ENCODE data around the gene ZNF516.

ZNF516 gene

DNA sequence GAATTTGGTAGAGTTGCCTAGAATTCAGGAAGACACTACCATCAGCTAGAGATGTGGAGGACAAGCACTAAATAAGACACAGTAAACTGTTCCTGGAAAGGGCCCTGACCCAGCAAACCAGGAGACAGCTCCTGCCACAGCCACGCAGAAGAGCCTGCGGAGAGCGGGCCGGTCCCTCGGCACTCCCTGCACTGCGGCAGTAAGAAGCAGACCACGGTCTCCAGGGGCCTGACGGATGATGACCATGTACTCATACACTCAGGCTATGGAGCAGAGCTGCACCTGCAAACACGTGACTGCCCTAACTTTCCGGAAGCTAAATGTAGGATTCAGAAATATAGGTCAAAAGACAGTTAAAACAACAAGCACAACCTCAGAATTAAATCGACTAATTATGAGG is 72.9 kb downstream of the ZNF516 start:
- no peak for DNase-seq (ENCODE audit: low read depth in 2 of 2)

GRCh38 chr18:76421685-76422078 is 73.4 kb downstream of the ZNF516 start:
- DNase-seq (ENCODE audit: low read depth in 2 of 2), result no peak

DNA sequence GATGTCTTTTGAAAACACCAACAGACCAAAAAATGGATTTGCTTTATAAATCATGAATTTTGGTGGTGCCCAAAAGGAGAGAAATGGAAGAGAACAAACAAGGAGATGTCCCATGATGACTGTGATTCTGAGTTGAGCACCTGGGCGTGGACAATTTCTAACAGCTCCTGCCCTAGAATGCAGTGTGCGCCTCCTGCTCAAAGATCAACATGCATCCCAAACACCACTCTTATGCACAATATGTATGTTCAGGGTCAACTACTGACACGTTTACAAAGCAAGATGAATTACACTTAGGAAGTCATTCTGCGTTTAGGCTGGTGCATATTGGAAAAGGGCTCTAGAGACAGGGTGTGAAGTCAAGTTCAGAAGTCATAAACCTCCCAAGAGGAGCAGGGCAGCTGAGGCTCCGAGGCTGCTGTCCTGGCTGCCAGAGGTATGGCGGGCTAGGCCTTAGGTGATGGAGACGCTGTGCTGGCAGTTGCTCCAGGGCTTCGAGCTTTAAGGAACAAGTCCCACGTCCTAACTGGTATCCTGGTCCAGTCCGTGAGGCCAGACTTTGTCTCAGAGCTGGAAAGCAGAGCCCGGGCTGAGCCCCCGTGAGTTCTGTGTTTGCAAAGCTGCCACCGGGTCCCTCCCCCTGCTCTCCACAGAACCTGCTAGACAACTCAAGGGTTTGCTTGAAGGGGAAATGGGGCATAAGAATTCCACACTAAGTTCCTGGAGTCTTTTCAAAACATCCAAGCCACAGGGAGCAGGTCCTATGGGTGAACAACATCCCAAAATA is 74.0 kb downstream of the ZNF516 start:
- no peak for DNase-seq (ENCODE audit: low read depth in 2 of 2)

DNA sequence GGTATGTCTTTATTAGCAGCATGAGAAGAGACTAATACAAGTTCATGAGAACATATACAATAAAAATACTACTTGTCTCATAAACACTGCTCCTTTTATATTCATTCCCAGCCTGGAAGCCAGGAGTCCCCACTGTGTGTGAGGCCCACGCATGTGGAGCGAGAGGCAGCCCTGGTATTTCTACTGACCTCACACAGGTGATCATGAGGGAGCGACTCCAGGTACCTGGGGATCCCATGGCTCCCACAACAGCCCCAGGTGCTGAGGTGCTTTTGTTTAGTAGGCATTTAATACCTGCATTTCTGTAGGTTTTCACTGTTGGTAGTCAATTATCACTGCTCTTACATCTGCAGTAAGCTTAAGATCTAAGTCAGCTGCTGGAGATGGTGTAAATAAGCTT is 75.2 kb downstream of the ZNF516 start:
- no peak for DNase-seq (ENCODE audit: low read depth in 2 of 2)

- DNase-seq (ENCODE audit: low read depth in 2 of 2), result peak; percentile 24
Observed at GRCh38 chr18:76416911-76417310, 78.1 kb downstream of the ZNF516 start.

GRCh38 chr18:76414936-76415621 is 80.0 kb downstream of the ZNF516 start:
- DNase-seq (ENCODE audit: low read depth in 2 of 2), result no peak

DNA sequence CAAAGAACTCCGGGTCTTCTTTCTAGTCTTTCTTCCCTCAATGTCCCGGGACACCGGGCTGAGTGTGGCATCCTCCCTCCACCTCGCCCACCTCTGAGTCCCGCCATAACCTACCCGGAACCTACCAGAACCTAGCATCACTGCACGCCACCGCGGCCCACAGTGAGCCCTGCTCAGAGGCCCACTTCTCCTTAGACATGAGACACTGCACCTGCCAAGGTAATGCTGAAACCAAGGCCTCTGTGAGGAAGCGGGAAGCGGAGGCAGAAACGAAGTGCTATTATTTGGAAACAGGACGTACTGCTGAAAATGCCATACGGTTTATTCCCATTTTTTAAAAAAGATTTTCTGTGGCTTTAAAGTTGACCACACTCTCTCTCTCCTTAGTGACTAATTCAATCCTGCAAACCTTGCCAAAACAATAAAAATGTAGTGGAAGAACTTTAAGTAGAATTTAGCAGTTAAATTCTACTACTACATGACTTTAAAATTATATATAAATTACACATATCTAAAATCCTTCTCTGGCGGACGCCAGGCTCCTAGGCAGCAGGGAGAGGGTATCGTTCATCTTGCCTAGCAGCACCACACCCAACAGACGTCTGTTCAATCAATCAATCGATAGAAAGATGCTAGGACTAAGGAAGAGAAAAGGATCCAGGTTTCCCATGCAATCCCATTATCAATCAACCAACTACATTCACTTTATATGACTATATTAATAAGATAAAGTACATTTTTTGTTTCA is 82.0 kb downstream of the ZNF516 start:
- no peak for DNase-seq (ENCODE audit: low read depth in 2 of 2)

DNA sequence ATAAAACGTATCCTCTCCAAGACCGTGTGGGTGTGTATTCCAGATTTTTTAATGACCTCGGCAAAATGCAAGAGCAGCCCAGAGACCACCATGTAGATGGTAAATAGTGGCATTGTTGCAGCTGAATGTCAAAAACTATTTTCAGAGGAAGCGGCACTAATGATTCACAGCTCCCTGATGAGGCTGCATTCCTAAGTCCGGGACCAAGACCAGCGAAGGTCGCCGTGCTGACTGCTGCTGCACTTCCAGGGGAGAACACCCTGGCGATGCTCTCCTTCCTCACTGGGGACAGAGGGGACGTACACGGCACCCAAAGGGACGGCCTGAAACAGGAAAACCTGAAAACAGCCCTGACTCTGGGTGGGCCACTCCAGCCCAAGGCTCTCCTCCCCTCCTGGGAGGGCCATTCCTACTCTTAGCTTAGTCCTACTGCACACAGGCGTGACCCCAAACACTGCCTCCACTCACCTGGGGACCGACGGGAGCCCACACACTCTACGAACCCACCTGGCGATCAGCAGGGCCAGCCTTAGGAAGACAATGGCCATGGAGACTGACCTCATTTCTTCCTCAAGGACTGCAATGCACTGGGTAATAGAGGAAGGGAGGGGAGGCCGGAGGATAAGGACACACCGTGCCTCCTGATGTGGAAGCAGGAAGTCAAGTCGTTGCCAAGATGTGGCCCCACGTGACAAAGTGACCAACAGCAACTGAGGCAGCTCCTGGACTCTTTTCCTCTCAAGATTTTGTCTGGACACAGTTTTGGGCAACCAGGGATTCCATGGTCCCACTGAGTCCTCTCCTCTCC is 82.8 kb downstream of the ZNF516 start:
- DNase-seq (ENCODE audit: low read depth in 2 of 2), result no peak

DNA sequence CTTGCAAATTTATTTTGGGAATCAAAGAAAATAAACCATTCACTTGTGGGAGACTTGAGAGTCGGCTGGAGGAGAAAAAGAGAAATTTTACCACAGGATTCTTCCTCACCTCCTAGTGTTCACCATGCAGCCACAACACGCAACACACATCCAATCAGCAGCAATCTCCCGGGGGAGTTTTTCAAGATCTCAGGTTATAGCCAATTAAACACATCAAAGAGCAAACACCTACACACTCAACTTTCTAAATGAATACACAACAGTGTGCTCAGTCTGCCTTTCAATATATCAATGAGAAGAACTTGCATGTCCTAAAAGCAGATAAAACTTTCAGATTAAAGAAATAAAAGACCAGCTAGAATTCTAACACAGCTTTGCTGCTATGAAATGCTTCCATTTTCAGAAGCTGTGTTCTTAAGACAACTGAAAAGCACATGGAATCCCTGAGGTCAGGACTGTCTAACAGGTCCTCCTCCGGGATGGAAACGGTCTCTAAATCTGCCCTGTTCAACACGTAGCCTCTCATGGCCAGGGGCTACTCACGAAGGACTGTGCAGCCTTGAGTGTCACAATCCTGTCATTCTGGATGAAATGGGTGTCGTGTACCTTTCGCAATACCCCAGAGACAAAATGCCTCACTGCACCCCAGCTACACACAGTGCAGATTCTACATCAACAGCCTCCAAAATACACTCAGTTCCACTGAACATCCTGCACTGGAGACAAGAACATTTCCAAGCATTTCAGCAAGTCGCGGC is 84.2 kb downstream of the ZNF516 start:
- DNase-seq (ENCODE audit: low read depth in 2 of 2), result no peak

DNA sequence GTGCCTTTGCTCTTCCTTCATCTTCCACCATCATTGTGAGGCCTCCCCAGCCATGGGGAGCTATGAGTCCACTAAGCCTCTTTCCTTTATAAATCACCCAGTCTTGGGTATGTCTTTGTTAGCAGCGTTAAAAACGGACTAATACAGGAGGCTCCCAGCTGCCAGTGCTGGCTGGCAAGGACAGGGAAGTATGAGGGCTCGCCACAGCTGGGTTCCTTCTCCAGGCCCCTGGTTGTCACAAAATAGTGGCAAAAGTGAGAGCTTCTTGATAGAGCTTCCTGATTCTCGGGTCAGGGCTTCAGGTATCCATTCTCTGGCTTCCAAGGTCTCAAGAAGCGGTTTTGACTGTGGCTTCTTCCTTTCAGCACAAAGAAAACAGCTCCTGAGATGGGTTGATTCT is 85.0 kb downstream of the ZNF516 start:
- no peak for DNase-seq (ENCODE audit: low read depth in 2 of 2)

GRCh38 chr18:76408480-76409067 is 86.5 kb downstream of the ZNF516 start:
- DNase-seq (ENCODE audit: low read depth in 2 of 2), result no peak

DNA sequence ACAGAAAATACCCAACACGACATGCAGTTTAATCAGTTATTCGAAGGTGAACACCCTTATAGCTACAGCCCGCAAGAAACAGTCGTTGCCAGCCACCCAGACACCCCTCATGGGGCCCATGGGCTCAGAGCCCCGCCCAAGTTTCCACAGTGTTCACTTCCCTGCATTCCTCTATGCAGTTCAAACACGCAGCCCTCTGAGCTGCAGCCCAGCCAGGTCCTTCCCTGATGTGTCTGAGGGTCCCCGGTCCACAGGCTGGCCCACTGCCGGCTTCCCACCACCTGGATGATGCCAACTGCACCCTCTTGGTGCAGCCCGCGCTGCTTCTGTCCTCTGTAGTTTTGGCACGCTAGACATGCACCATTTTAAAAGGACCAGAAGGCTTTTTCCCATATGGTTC is 87.4 kb downstream of the ZNF516 start:
- DNase-seq (ENCODE audit: low read depth in 2 of 2), result no peak

DNA sequence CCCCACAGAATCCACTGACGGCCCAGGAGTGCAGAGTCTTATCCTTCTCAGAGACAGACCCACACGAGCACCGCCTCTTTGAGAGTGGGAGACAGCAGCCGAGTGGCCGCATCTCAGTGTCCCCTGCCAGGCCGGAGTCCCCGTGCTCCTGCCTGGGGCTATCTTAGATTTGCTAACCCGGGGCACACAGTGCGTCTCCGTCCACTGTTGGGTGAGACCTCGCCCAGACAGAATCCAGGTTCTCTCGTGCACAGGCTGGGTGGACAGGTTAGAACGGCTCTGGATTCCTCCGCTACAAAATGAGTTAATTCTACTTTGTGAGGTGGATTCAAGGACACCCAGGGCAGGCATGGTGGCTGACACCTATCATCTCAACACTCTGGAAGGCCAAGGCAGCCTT is 88.3 kb downstream of the ZNF516 start:
- DNase-seq (ENCODE audit: low read depth in 2 of 2), result no peak

GRCh38 chr18:76405681-76406356 is 89.2 kb downstream of the ZNF516 start:
- no peak for DNase-seq (ENCODE audit: low read depth in 2 of 2)

- no peak for DNase-seq (ENCODE audit: low read depth in 2 of 2)
Observed at GRCh38 chr18:76405280-76405679, 89.8 kb downstream of the ZNF516 start.

DNA sequence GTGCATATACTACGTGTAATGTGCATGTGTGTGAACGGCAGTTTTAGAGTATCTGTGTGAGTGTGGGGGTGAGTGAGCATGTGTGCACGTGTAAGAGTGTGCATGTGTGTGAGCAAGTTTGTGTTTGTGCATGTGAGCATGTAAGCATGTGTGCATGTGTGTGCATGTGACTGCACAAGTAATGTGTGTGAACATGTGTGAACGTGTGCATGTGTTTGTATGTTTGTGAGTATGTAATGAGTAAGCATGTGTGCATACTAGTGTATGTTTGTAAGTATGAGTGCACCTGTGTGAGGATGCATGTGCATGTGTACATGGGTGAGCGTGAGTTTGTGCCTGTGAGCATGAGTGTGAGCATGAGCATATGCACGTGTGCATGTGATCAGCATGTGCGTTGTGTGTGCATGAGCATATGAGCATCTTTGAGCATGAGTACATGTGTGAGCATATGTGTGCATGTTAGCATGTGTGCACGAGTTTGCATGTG is 90.7 kb downstream of the ZNF516 start:
- DNase-seq (ENCODE audit: low read depth in 2 of 2), result no peak

GRCh38 chr18:76402026-76402990 is 92.7 kb downstream of the ZNF516 start:
- no peak for DNase-seq (ENCODE audit: low read depth in 2 of 2)

DNA sequence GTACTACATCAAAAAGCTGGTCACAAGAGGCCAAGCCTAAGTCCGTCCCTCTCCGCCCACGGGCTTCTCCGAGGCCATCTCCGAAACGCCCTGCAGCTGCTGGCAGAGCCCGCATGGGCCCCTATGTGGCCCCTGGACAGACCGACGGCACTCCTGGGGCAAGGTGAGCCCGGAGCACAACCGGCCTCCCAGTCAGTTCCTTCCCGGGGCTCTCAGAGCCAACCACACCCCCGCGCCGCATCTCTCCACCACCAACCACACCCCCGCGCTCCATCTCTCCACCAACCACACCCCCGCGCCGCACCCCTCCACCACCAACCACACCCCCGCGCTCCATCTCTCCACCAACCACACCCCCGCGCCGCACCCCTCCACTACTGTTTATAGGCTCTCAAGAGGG is 93.5 kb downstream of the ZNF516 start:
- no peak for DNase-seq (ENCODE audit: low read depth in 2 of 2)

All from fibroblast of skin of left biceps (primary cell).